Measurements from ENCODE around the gene FASTKD2. TPM values are rescaled to one million over a fixed set of nuclear protein-coding genes. Genes with fewer than 3 reads are reported as not detected.

The FASTKD2 gene
- total RNA-seq, 3 donors from 2014 or later (not counting 1 experiment from before 2014, with no cell fraction given): 15.9 to 21.6 (median 17.0) TPM

GRCh38 chr2:206776432-206776831 lies 11.0 kb downstream of the FASTKD2 start:
- TF ChIP-seq, protein P1, sequence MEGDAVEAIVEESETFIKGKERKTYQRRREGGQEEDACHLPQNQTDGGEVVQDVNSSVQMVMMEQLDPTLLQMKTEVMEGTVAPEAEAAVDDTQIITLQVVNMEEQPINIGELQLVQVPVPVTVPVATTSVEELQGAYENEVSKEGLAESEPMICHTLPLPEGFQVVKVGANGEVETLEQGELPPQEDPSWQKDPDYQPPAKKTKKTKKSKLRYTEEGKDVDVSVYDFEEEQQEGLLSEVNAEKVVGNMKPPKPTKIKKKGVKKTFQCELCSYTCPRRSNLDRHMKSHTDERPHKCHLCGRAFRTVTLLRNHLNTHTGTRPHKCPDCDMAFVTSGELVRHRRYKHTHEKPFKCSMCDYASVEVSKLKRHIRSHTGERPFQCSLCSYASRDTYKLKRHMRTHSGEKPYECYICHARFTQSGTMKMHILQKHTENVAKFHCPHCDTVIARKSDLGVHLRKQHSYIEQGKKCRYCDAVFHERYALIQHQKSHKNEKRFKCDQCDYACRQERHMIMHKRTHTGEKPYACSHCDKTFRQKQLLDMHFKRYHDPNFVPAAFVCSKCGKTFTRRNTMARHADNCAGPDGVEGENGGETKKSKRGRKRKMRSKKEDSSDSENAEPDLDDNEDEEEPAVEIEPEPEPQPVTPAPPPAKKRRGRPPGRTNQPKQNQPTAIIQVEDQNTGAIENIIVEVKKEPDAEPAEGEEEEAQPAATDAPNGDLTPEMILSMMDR (IDR thresholded peaks at IDR 0.05): no peak
- no peak overlapping the region for H3K4me3 ChIP-seq (ENCODE audit: low read length)
- peaks cover 29% of the 10 kb centered on the region for H3K36me3 Mint-ChIP-seq
- ATAC-seq (no peak), DNase-seq (no peak)
- no peak overlapping the region for H3K27ac Mint-ChIP-seq
- H3K27ac ChIP-seq (ENCODE audit: low read length): no peak overlapping the region
- H3K36me3 ChIP-seq (ENCODE audit: control insufficient read depth, insufficient read depth, low read length): peaks cover 64% of the 10 kb centered on the region
- H3K4me3 Mint-ChIP-seq: no peak overlapping the region
- no peaks in the 10 kb centered on the region for H3K4me1 ChIP-seq (ENCODE audit: control insufficient read depth, insufficient read depth, low read length)
- H3K9me3 ChIP-seq (ENCODE audit: control insufficient read depth, insufficient read depth, low read length): no peaks in the 10 kb centered on the region
- no peaks in the 10 kb centered on the region for H3K27me3 Mint-ChIP-seq (ENCODE audit: low read depth in 2 of 2)
- peaks cover 2 to 3% of the 10 kb centered on the region in 2 donors for H3K9me3 Mint-ChIP-seq
- intact Hi-C loops (cut with micrococcal nuclease): no loop called here
- peaks cover 33 to 43% of the 10 kb centered on the region in 2 donors for H3K4me1 Mint-ChIP-seq
- no peaks in the 10 kb centered on the region for H3K27me3 ChIP-seq (ENCODE audit: control insufficient read depth, insufficient read depth, low read length)

DNA sequence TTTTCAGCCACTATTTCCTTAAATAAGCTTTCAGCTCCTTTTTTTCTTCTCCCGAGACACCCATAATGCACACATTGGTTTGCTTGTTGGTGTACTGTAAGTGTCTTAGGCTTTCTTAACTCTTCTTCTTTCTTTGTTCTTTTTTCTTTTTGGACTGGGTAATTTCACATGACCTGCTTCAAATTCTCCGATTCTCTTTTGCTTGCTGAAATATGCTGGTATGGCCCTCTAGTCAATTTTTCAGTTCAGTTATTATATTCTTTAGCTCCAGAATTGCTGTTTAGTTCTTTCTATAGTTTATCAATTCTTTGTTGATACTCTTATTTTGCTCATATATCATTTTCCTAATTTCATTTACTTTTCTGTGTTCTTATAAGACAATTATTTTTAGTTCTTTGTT lies 15.3 kb downstream of the FASTKD2 start:
- intact Hi-C loops (cut with micrococcal nuclease): loop anchor here (1.0 to 2.0 kb wide), 2 partner anchors 16 to 87 kb away; partner anchors contain the start of genes FASTKD2 and MDH1B
- Histone ChIP-seq H3K9me3 (ENCODE audit: control insufficient read depth, insufficient read depth, low read length) (no peaks in the 10 kb centered on the region), H3K36me3 (ENCODE audit: control insufficient read depth, insufficient read depth, low read length) (peaks cover 73% of the 10 kb centered on the region), H3K4me1 (ENCODE audit: control insufficient read depth, insufficient read depth, low read length) (no peaks in the 10 kb centered on the region), H3K27me3 (ENCODE audit: control insufficient read depth, insufficient read depth, low read length) (no peaks in the 10 kb centered on the region), H3K4me3 (ENCODE audit: low read length) (no peak overlapping the region), H3K27ac (ENCODE audit: low read length) (no peak overlapping the region)
- DNase-seq (no peak), ATAC-seq (no peak)
- Mint-ChIP-seq H3K27me3 (ENCODE audit: low read depth in 2 of 2) (no peaks in the 10 kb centered on the region), H3K4me1 (peaks cover 29 to 38% of the 10 kb centered on the region in 2 donors), H3K27ac (no peak overlapping the region), H3K4me3 (no peak overlapping the region), H3K36me3 (peaks cover 44% of the 10 kb centered on the region), H3K9me3 (peaks cover 2 to 3% of the 10 kb centered on the region in 2 donors)
- 100% methylated on average over 1 of the region's 2 CpGs for WGBS (ENCODE audit: insufficient coverage)
- TF ChIP-seq, protein P1 (IDR thresholded peaks at IDR 0.05): no peak

DNA sequence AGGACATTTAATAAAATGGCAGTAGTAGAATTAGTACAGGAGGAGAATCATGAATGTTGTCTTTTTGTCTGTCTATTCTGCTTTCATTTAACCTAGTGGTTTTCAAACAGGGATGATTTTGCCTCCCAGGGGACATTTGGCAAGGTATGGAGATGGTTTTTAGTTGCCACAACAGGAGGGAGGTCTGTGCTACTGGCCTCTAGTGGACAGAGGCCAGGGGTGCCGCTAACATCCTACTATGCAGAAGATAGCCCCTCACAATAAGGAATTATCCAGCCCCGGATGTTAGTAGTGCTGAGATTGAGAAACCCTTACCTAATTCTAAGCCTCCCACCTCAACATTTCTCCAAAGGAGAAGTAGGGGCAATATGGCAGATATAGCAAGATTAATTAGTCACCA lies 18.3 kb downstream of the FASTKD2 start:
- WGBS (ENCODE audit: insufficient coverage): no CpG with 5 or more reads among the region's 2 CpGs
- ATAC-seq (peak in 2 of 3 donors; percentile 45 to 52), DNase-seq (no peak)
- Histone ChIP-seq H3K9me3 (ENCODE audit: control insufficient read depth, insufficient read depth, low read length) (no peaks in the 10 kb centered on the region), H3K4me1 (ENCODE audit: control insufficient read depth, insufficient read depth, low read length) (no peaks in the 10 kb centered on the region), H3K4me3 (ENCODE audit: low read length) (no peak overlapping the region), H3K27me3 (ENCODE audit: control insufficient read depth, insufficient read depth, low read length) (no peaks in the 10 kb centered on the region), H3K27ac (ENCODE audit: low read length) (no peak overlapping the region), H3K36me3 (ENCODE audit: control insufficient read depth, insufficient read depth, low read length) (peaks cover 79% of the 10 kb centered on the region)
- Mint-ChIP-seq H3K36me3 (peaks cover 32% of the 10 kb centered on the region), H3K27ac (no peak overlapping the region), H3K9me3 (peaks cover 2 to 3% of the 10 kb centered on the region in 2 donors), H3K4me3 (no peak overlapping the region), H3K27me3 (ENCODE audit: low read depth in 2 of 2) (no peaks in the 10 kb centered on the region), H3K4me1 (peaks cover 5 to 21% of the 10 kb centered on the region in 2 donors)
- intact Hi-C loops (cut with micrococcal nuclease): no loop called here
- TF ChIP-seq, protein P1 (IDR thresholded peaks at IDR 0.05): no peak

Data from natural killer cell (primary cell).